T follicular helper cell (primary cell): ENCODE measurements around the gene FBXO7.

ENCODE experiments used
- DNase-seq: peaks from one replicate; pipeline ENCODE4 v3.0.0-alpha.2; 2020; ENCODE audit warnings: low read depth

FBXO7 gene

GRCh38 chr22:32531931-32532819 is 57.6 kb downstream of the FBXO7 start:
- no peak for DNase-seq

- no peak for DNase-seq
These were observed 58.2 kb downstream of the FBXO7 start for GRCh38 chr22:32532820-32533128.

GRCh38 chr22:32533265-32534111 is 58.9 kb downstream of the FBXO7 start:
- DNase-seq = no peak

GRCh38 chr22:32534252-32535235 is 59.9 kb downstream of the FBXO7 start:
- no peak for DNase-seq

- DNase-seq = no peak
These were observed 61.0 kb downstream of the FBXO7 start for GRCh38 chr22:32535531-32536190.

- no peak for DNase-seq
These were observed 61.7 kb downstream of the FBXO7 start for GRCh38 chr22:32536352-32536751.

GRCh38 chr22:32538521-32538920 is 63.9 kb downstream of the FBXO7 start:
- no peak for DNase-seq

GRCh38 chr22:32539631-32540421 is 65.2 kb downstream of the FBXO7 start:
- DNase-seq = no peak

DNA sequence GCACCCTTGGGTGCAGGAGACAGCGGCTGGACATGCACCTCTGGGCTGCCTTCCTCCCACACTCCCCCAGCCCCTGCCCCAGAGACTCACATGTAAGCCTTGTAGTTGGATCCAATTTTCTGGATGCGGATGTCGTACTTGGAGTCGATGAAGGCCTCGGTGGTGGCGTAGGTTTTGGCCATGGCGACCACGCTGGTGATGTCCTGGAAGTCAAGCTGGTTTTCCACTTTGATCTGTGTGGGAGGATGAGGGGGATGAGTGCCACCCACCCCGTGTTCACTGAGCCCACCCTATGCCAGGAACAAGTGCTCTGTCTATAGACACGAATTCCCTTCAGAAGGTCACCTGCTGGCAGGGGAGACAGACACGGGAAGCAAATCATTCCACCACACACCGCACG is 66.9 kb downstream of the FBXO7 start:
- DNase-seq = no peak

GRCh38 chr22:32542066-32542676 is 67.6 kb downstream of the FBXO7 start:
- DNase-seq = no peak

GRCh38 chr22:32542677-32543357 is 68.2 kb downstream of the FBXO7 start:
- no peak for DNase-seq

- no peak for DNase-seq
These were observed 70.4 kb downstream of the FBXO7 start for GRCh38 chr22:32544953-32545558.

- DNase-seq = no peak
These were observed 71.2 kb downstream of the FBXO7 start for GRCh38 chr22:32545801-32546200.

GRCh38 chr22:32546496-32546895 is 71.9 kb downstream of the FBXO7 start:
- no peak for DNase-seq

DNA sequence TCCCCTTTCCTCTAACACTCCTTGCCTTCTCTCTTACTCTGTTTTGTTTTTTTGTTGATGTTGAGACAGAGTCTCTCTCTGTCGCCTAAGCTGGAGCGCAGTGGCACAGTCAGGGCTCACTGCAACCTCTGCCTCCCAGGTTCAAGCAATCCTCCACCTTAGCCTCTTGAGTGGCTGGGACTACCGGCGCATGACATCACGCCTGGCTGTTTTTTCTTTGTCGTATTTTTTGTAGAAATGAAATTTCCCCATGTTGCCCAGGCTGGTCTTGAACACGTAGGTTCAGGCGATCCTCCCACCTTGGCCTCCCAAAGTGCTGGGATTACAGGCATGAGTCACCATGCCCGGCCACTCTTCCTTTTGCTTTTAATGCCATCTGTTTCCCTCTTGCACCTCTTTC is 72.3 kb downstream of the FBXO7 start:
- no peak for DNase-seq

DNA sequence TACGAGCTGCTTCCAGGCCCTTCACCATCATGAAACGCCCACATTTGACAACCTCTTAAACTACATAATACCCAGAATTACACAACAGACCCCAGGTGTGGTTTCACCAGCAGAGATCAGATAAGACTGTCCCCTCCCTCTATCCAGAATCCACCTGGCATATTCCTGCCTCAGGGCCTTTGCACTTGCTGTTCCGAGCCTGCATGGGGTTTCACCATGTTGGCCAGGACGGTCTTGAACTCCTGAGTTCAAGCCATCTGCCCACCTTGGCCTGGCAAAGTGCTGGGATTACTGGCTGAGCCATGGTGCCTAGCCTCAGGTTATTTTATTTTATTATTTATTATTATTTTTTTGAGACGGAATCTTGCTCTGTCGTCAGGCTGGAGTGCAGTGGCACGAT is 73.4 kb downstream of the FBXO7 start:
- DNase-seq = no peak
